ENCODE results near the gene GRK5.
A peak's percentile ranks its signal among the peaks of the same experiment; 100 is the strongest.
"Not testable (repeated sequence)": the region's sequence is repeated elsewhere in the genome, so short reads cannot be mapped to it uniquely, and the experiment has no call there.

Gene GRK5

DNA sequence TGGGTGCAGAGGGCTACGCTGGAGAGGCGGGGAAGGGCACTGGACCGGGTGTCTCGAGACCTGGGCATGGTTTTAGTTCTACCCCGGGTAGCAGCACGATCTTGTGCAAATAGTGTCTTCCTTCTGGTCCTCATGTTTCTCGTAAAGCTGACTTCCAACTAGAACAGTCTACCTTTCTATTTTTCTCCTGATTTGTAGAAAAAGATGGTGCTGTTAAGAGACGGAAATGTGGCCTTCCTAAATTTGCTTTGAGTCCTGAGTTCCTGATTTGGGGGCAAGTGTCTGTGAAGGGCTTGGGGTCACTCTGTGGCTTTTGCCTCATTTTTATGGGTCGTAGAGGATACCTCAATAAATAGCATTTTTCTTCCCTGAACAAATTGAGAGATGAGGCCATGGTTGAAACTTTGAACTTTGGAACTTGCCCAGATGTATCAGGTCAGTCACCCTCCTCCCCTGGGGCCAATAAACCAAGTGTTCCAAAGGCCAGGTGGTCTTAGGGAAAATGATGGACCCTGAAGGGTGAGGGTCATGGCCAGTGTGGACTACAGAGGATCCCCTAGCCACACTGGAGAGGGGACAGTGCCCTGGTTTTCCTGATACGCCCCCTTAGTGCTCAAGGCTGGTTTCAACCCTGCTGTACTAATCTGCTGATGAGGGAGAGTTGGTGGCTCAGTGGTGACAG lies 45.2 kb downstream of the GRK5 start:
- no peak for DNase-seq

DNA sequence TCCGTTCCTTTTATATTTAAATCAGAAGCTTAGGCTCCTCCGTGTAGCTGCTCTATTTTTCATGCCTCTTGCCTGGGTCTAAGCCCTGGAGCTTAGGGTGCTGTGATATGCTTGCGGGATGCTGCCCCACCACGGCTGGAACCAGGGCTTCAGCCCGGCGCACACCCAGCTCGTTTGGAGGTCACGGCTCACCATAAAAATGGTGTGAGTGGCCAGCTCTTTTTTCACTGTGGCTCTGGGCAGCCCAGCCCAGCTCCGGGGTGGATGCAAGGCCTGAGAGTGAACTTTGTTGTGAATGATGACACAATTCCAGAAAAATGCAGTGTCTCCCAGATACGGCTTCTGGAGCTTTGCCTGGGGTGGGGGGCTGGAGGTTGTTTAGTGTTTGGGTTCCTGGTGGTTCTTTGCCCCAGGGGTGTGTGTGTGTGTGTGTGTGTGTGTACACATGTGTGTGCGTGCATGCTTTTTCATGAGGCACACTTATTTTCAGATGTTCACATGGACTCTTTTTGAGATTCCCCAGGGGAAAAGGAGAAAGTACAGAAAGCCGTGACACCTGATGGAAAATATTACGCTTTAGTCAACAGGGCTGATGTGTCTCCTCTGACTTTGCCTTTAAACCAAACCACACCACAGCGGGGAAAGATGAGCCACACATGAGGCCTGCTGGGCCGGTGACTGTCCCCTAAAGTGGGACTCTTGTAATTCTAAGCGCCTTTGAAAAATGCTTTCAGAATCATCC lies 46.2 kb downstream of the GRK5 start:
- DNase-seq, result no peak

DNA sequence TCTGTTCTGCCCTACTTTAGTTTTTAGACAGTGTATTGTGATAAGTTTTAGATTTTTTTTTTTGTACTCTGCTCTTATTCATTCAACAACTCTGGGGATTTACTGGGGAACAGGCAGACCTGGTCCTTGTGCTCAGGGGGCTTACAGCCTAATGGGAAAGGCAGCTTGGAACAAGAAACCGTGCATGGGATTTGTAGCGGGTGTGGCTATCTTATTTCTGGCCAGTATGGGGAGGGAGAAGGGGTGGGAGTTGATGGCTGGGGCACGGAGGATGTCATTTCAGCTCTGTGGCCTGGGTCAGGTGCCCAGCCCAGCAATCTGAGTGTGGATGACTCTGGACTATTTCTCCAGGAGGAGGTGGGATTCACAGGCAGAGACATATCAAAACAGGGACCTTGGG lies 47.0 kb downstream of the GRK5 start:
- no peak for DNase-seq

DNA sequence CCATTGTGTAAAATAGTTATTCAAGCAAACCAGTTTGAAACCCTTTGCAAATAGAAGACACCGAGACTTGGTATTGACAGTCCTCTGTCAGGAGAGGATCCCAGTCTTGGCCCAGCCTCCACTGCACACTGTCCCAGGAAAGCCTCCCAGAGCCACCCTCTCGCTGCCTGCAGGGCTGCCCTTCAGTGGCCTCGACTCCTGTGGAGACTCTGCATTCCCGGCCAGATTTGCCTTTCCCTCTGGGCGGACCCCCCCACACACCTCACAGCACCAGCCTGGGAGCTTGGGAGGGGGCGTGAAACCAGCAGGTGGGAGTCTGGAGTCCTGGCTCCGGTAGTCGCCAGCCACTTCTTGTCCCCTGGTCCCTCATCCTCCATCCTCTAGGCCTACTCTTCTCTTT lies 48.7 kb downstream of the GRK5 start:
- no peak for DNase-seq

DNA sequence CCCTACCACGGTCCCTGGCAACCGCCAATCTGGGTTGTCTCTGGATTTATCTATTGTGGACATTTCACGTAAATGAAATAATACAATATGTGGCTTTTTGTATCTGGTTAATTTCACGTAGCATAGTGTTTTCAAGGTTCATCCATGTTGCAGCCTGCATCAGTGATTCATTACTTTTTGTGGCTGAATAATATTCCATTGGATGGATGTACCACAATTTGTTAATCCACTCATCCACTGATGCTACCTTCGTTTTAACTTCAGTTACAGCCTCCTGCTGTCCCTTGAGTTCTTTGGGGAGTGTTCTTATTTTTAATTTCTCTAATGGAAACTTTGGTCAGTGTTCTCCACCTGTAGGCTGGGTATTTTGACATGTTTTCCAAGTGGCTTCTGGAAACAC lies 49.5 kb downstream of the GRK5 start:
- DNase-seq, result no peak

DNA sequence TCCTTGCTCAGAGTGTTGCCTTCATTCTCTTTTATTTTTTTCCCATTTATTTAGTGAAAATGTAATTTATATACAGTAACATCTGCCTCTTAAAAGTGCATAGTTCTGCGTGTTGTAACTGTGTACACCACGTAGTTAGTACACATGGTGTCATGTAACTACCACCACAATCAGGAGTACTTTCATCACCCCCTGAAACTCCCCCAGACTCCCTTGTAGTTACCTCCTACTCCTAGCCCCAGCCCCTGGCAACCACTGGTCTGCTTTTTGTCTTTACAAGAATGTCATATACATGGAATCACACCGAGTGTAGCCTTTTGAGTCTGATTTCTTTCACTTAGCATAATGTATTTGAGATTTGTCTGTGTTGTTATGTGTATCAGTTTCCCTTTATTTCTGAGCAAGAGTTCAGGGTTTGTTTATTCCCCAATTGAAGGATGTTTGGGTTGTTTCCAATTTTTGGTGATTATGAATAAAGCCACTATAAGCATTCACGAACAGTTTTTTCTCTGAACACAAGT lies 50.6 kb downstream of the GRK5 start:
- DNase-seq, result no peak

DNA sequence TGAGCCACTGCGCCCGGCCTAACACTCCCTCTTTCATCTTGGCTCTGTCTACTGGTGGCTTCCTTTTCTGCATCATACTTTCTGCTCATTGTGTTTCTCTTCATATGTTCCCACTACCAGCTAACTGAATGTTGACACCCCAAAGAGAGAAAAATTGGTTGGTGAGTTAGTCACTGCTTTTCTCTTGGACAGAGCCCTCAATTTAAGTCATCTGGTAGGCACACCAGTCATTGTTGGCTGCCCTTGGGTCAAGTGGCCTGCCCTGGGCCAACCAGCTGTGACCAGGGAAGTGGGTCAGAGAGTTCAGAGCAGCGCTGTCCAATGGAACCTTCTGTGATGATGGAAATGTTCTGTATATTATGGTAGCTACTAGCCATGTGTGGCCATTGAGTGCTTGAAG lies 52.0 kb downstream of the GRK5 start:
- DNase-seq, result no peak

DNA sequence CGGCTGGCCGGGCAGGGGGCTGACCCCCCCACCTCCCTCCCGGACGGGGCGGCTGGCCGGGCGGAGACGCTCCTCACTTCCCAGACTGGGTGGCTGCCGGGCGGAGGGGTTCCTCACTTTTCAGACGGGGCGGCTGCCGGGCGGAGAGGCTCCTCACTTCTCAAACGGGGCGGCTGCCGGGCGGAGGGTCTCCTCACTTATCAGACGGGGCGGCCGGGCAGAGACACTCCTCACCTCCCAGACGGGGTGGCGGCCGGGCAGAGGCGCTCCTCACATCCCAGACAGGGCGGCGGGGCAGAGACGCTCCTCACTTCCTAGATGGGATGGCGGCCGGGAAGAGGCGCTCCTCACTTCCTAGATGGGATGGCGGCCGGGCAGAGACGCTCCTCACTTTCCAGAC lies 53.6 kb downstream of the GRK5 start:
- DNase-seq, result not testable (repeated sequence)

DNA sequence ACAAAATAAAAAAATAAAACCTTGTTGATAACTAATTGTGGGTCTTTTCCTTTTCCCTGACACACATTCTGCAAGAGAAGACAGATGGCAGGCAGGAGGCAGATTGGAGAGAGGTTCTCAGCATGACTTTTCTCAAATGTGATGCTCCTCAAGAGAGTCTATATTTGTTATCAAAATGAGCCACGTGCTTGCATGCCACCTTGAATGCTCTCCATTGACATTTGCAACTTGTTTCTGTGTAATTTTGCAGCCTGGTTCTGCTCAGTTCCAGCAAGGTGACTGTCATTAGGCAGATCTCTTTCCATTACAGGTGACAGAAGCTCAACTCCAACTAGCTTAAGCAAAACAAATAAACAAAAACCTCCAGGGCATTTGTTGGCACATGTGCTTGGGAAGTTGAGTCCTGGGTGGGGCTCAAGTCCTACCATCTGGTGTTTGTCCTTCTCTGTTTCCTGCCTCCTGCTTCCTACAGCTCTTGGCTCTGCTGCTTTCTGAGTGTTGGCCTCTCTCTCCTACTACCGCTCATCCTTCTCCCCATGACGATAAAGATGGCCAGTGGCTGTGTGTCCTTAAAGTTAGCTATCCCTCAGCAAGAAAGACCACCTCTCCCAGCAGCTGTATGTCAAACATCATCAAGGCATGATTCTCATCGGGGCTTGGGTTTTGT lies 56.7 kb downstream of the GRK5 start:
- DNase-seq, result no peak

DNA sequence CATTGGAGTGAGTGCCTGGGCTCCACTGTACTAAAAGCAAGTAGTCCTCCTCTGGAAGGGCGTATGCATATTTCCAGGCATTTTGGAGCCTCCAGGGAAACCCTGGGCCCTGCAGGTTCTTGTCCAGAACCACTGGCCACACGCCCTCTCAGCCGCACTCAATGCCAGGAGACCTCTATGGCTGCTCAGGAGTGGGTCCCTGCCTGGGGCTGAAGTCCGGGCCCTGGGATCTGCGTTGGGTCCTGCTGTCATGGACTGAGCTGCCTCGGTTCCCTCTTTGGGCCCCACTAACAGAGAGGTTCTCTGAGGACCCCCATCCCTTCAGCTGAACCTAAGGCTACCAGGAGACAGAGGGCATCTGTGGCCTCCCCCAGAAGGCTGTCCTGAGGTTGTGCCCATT lies 58.3 kb downstream of the GRK5 start:
- DNase-seq, result no peak

DNA sequence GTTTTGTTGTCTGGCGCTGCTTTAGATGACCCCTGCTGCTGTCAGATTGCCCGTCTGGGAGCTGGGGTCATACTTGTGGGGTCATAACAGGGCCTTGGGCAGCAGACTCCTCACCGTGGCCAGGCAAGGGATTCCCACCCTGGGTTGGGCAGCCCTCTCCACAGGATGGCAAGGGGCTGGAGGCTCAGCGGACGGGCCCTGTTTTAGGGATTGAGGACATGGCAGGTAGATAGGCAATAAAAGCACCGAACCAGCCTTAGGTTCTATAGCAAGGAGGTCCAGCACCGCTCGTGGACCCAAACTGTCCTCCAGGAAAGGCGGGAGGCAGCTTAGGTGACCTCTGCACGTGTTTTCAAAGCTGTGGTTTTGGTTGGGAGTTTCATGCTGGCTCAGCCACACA lies 60.0 kb downstream of the GRK5 start:
- no peak for DNase-seq

DNA sequence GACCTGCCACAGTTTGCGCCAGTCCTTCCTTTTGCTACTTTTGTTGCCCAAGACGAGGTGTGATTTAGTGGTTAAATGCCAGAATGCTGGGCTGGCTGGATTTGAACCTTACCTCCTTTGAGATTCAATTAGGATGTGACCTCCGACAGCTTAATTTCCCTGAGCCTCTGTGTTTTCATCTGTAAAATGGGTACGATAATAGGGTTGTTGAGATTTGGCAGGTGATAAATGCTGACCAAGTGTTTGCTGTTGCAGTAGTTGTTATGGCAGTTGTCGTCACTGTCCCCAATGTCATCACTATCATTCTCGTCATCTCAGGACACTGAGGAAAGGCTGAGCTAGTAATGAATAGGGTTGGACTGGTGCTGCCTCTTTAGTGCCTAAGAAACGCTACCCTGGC lies 61.1 kb downstream of the GRK5 start:
- no peak for DNase-seq

DNA sequence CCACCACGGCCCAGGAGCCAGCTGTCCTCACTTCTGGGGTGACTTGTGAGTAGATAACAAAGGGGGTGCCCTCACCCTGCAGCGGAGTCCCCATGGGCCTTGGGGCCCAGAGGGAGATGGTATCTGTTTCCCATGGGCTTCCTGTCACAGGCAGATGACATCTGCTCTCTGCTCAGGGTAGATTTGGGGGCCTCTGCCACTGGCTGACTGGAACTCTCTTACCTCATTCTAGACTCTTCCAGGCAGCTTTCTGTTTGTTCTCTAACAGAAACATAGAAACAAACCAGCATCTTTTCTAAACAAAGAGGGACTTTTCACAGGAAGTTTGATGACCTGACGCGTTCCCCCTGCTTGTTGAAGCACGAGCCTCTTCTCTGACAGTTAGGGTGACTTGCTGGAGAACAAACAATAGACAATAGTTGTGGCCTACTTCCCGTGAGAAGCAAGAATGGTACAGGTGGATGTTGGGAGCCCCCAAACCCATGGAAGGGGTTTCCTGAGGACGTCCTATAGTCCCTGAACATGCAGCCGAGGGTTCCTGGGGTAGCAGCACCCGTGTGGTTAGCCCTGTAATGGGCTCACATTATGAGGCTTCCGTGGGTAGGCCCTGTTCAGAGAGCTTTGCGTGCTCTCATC lies 61.6 kb downstream of the GRK5 start:
- DNase-seq, result peak; percentile 91 to 93

DNA sequence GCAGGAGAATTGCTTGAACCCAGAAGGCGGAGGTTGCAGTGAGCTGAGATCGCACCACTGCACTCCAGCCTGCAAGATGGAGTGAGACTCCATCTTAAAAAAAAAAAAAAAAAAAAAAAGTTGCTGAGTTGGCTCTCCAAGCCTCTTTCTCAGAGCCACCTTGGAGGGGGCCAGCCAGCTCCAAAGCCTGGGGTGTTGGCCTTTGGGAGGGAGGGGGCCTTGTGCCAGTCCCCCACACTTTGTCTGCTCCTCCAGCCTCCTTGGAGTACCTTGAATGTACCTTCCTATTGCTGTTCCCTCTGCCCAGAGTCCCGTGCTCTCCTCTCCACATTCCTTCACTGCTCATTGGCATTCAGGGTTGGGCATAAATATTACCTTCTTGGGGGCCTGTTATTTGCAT lies 62.4 kb downstream of the GRK5 start:
- DNase-seq, result no peak

DNA sequence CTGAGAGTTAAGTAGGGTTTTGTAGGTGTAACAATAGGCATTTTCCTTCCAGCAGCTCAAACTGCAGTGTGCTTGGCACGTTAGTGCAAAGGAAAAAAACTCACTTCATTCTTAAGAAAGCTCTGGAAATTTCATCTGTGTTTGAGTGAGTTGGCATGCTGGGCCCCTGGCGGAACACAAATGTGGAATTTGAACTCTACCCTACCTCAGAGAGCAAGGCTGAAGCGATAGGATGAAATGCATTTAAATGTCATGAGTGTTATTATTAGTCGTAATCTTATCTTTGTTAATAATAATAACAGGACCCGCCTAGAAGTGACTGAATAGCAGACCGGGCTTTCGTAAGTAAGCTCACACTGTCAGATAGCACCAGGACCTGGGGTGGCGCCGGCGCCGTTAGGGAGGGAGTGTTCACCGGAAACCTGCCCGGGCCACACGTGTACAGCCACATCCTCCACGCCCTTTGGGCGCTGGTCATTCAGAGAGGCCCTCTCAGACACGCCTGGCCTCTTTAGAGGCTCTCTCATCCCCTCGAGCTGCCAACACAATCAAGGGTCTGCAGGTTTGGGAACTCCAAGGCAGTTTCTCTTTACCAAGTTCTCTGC lies 63.5 kb downstream of the GRK5 start:
- DNase-seq, result peak; percentile 66 to 73

DNA sequence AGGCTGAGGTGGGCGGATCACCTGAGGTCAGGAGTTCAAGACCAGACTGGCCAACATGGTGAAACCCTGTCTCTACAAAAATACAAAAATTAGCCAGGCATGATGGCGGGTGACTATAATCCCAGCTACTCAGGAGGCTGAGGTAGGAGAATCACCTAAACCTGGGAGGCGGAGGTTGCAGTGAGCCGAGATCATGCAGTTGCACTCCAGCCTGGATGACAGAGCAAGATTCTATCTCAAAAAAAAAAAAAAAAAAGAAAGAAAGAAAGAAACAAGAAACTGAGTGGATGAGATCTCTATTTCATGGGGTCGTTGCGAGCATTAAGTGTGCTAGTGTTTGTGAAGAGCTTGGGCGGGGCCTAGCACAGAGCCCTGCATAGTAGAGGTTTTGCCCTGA lies 65.0 kb downstream of the GRK5 start:
- not testable (repeated sequence) for DNase-seq

DNA sequence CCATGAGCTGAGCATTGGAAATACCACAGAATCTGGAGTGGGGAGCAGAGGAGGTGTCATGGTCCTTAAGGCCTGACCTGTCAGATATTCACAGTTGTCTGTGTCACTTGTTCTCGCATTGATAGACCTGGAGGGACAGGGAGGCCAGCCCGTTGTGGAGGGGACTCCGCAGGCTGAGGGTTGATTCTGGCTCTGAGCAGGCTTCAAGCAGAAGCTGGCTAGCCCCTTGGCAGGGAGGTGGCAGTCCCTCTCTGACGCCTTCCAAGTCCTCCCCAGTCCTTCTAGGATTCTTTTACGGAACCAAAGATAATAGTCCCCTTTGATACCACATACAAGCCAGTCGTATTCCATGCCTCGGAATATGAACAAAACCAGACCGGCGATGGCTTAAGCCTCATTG lies 65.4 kb downstream of the GRK5 start:
- no peak for DNase-seq

DNA sequence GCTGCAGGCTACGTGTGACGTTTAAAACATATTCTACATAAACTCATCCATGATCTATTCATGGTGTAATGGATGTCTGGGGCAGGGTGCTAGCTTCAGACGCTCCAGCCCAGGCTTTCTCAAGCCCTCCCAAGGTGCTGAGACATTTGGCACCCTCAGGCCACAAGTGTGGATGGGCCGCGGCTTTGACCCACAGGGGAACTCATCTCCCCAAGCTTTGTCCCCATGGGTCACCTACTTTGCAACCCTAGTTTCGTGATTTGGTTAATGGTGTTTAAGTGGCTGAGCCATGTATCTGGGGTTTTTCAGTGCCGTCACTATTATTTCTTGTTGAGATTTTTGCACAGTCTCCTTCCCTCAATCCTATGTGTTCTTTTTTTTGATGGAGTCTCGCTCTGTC lies 66.0 kb downstream of the GRK5 start:
- DNase-seq, result no peak

DNA sequence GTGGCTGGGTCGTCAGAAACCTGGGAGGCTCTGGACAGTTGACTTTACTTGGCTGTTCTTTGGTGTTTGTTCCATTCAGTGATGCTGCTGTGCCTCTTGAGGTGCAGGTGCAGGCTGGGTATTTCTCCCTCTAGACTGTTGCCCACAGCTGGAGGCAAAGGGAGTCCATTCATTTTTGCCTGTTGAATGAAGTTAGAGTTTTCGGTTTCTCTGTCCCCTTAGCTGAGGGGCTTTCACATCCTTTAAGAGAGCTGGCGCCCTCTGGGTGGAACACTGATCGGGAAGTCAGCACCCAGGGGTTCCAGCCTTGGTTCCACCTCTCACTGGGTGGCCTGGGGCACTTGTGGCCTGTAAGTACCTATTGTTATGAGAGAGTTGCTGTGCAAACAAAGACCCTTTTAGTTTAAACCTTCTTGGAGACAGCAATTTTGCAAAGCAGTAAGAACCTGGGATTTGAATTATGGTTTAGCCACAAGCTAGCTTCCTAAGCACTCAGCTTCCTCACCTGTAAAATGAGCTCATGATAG lies 67.2 kb downstream of the GRK5 start:
- no peak for DNase-seq

DNA sequence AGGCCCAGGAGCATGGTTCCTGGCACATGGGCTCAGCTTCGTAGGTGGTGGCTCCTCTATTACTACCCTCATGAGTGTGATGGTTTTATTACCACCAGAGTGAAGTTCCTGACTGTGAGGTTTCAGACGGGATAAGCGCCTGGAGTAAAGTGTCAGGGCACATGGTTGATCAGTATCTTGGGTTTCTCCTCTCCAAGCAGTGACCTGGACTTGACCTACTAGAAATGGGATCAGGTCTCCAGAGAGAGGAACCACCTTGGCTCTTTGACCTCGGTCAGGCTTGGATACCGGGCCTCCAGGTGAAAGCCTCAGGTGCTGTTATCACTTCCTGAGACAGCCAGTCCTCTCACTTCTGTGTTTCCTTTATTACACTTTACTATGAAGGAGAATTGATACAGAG lies 67.7 kb downstream of the GRK5 start:
- no peak for DNase-seq

DNA sequence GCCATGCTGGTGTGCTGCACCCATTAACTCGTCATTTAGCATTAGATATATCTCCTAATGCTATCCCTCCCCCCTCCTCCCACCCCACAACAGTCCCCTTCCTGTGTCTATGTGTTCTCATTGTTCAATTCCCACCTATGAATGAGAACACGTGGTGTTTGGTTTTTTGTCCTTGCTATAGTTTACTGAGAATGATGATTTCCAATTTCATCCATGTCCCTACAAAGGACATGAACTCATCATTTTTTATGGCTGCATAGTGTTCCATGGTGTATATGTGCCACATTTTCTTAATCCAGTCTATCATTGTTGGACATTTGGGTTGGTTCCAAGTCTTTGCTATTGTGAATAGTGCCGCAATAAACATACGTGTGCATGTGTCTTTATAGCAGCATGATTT lies 68.8 kb downstream of the GRK5 start:
- not testable (repeated sequence) for DNase-seq

DNA sequence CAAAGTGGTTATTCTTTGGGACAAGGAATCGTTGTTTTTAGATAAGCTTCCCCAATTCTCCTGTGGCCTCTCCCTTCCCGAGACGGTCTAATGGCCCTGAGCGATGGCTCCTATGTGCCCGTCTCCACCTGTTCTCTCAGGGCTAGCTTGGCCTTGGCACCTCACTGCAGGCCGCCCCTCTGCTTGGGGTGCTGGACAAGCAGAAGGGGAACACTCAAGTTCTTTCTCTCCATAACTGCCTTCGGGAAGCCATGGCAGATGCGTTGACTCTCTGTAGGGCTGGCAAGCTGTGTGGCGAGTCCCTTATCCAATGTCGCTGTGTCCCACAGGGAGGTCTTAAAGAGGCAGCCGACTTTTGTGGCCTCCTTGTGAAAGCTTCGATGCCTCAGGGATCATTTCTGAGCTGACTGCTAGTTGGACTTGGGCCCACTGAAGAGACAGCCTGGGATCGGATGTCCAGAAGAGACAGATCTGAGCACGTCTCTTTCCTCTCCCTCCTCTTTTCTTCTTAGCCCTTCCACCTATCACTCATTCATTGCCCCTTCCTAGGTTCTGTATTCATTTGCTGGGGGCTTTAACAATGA lies 70.8 kb downstream of the GRK5 start:
- DNase-seq, result no peak

Data from CD4-positive, alpha-beta T cell treated with Interleukin-4 for 1 hour (primary cell).